MM.1S (cell line): Measurements from ENCODE around the gene NCEH1.

Experiments
- EZH2phosphoT487 ChIP-seq: fragments of 300-600 bp; sonication (generic); IDR thresholded peaks from 2 replicates; pipeline ENCODE4 v1.6.1; 2018; ENCODE audit warnings: antibody characterized with exemption, low read length
- TF ChIP-seq, protein P1 (sequence below): fragments of 300-600 bp; sonication (generic); IDR thresholded peaks from 2 replicates; pipeline ENCODE4 v1.5.1; 2016; ENCODE audit warnings: antibody characterized with exemption, low read length, mixed read lengths

DNA sequence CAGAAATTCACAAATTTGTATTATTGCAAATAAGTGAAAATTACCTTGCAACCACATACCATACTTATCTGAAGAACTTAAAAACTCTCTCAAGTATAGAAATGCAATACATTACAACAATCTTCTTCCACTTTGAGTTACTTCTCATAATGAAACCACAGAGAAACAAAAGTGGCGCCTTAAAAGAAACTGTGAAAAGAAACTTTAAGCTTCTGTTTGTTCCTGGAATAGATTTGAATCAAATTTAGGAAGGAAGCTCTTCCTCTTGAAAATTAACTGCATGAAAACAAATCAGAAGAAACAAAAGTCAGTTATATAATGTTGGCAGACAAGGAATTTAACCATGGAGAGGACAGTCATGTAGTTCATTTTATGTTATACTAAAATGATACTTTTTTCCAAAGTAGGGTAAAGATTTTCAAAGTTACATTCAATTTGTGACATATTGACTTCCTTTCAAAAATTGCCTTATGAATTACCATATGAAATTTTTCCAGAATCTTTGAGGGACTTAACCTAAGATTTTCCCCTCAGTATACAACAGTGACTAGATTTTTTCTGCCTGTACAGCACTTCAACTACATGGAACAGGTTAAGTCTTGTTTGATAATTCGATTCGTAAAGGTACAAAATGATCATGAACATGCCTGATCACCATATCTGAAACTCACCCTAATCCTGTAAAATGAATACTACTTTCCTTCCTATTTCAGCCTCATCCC, 130.0 kb downstream of the NCEH1 start:
- TF ChIP-seq, protein P1, sequence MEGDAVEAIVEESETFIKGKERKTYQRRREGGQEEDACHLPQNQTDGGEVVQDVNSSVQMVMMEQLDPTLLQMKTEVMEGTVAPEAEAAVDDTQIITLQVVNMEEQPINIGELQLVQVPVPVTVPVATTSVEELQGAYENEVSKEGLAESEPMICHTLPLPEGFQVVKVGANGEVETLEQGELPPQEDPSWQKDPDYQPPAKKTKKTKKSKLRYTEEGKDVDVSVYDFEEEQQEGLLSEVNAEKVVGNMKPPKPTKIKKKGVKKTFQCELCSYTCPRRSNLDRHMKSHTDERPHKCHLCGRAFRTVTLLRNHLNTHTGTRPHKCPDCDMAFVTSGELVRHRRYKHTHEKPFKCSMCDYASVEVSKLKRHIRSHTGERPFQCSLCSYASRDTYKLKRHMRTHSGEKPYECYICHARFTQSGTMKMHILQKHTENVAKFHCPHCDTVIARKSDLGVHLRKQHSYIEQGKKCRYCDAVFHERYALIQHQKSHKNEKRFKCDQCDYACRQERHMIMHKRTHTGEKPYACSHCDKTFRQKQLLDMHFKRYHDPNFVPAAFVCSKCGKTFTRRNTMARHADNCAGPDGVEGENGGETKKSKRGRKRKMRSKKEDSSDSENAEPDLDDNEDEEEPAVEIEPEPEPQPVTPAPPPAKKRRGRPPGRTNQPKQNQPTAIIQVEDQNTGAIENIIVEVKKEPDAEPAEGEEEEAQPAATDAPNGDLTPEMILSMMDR = no peak
- TF ChIP-seq EZH2phosphoT487 = no peak
